WTC11 (cell line): ENCODE measurements around the gene COL4A1. TPM values are rescaled to one million over a fixed set of nuclear protein-coding genes. Genes with fewer than 3 reads are reported as not detected.

ENCODE experiments used
- ATAC-seq: fragments of 200-7000 bp; cut with Tn5 transposase; 2 replicates; pipeline ENCODE4 v1.10.0; 2021; ENCODE audit warnings: mild to moderate bottlenecking, moderate library complexity
- CTCF ChIA-PET: fragments of 300-600 bp; sonication (Branson Sonifier 250); formaldehyde crosslinking; loops from one replicate; lab custom pipeline; 2021; ENCODE audit warnings: antibody characterized with exemption; lab: Charles Lee
- POLR2A ChIA-PET: fragments of 350-600 bp; sonication (Branson Sonifier 250); formaldehyde crosslinking; loops from one replicate; lab custom pipeline; 2021; ENCODE audit warnings: antibody characterized with exemption; lab: Charles Lee
- DNase-seq: peaks from one replicate; pipeline ENCODE4 v3.0.0; 2021; ENCODE audit warnings: low spot score
- H3K27ac Mint-ChIP-seq: 2 replicates; pipeline ENCODE4 v1.8.0; 2021; ENCODE audit warnings: mixed read lengths
- H3K27me3 Mint-ChIP-seq: 2 replicates; pipeline ENCODE4 v1.8.0; 2021; ENCODE audit warnings: low read depth, mild to moderate bottlenecking, moderate library complexity, mixed read lengths
- H3K36me3 Mint-ChIP-seq: 2 replicates; pipeline ENCODE4 v1.8.0; 2021; ENCODE audit warnings: mixed read lengths
- H3K4me1 Mint-ChIP-seq: 2 replicates; pipeline ENCODE4 v1.8.0; 2022; ENCODE audit warnings: mixed read lengths
- H3K4me3 Mint-ChIP-seq: 2 replicates; pipeline ENCODE4 v1.8.0; 2021; ENCODE audit warnings: mild to moderate bottlenecking, moderate library complexity, mixed read lengths
- H3K9me3 Mint-ChIP-seq: 2 replicates; pipeline ENCODE4 v1.8.0; 2021; ENCODE audit warnings: mixed read lengths
- ATF6 ChIP-seq: sonication (generic); formaldehyde crosslinking; IDR thresholded peaks from 2 replicates; pipeline ENCODE4 v1.8.1; 2023; ENCODE audit warnings: mild to moderate bottlenecking, missing genetic modification reagents
- CDX4 ChIP-seq: fragments of 250-450 bp; sonication (Bioruptor Pico); IDR thresholded peaks from 2 replicates; pipeline ENCODE4 v1.9.0; 2021; ENCODE audit warnings: moderate library complexity, mild to moderate bottlenecking, inconsistent platforms, borderline replicate concordance
- CREB1 ChIP-seq: sonication (generic); formaldehyde crosslinking; IDR thresholded peaks from 2 replicates; pipeline ENCODE4 v1.8.0; 2023; ENCODE audit warnings: mild to moderate bottlenecking, missing genetic modification reagents
- CTCF ChIP-seq: fragments of 200-600 bp; IDR thresholded peaks from 2 replicates; pipeline ENCODE4 v1.8.0; 2022; ENCODE audit warnings: antibody characterized with exemption
- EMX1 ChIP-seq: fragments of 250-450 bp; sonication (Bioruptor Pico); IDR thresholded peaks from 2 replicates; pipeline ENCODE4 v1.8.0; 2021; ENCODE audit warnings: mild to moderate bottlenecking
- ERG ChIP-seq: fragments of 250-450 bp; sonication (Bioruptor Pico); IDR thresholded peaks from 2 replicates; pipeline ENCODE4 v1.8.0; 2021; ENCODE audit warnings: mild to moderate bottlenecking
- FOXJ3 ChIP-seq: sonication (generic); formaldehyde crosslinking; IDR thresholded peaks from 2 replicates; pipeline ENCODE4 v1.9.0; 2021; ENCODE audit warnings: missing genetic modification reagents, mild to moderate bottlenecking, borderline replicate concordance
- FOXP1 ChIP-seq: sonication (generic); formaldehyde crosslinking; IDR thresholded peaks from 2 replicates; pipeline ENCODE4 v1.8.0; 2022; ENCODE audit warnings: missing genetic modification reagents, mild to moderate bottlenecking, moderate library complexity, borderline replicate concordance
- MXD4 ChIP-seq: fragments of 250-450 bp; sonication (Bioruptor Pico); IDR thresholded peaks from 2 replicates; pipeline ENCODE4 v1.8.0; 2021; ENCODE audit warnings: mild to moderate bottlenecking, moderate library complexity, borderline replicate concordance
- NR1H2 ChIP-seq: sonication (generic); formaldehyde crosslinking; IDR thresholded peaks from 2 replicates; pipeline ENCODE4 v1.9.0; 2021; ENCODE audit warnings: mild to moderate bottlenecking, moderate library complexity, missing genetic modification reagents
- OVOL2 ChIP-seq: fragments of 250-450 bp; sonication (Bioruptor Pico); IDR thresholded peaks from 2 replicates; pipeline ENCODE4 v1.9.0; 2021; ENCODE audit warnings: mild to moderate bottlenecking, borderline replicate concordance
- STAT6 ChIP-seq: sonication (generic); formaldehyde crosslinking; conservative IDR thresholded peaks from 2 replicates; pipeline ENCODE4 v1.8.1; 2023; ENCODE audit warnings: mild to moderate bottlenecking, low read depth, missing genetic modification reagents, moderate library complexity
- TP53 ChIP-seq: sonication (generic); formaldehyde crosslinking; IDR thresholded peaks from 2 replicates; pipeline ENCODE4 v1.8.1; 2023; ENCODE audit warnings: mild to moderate bottlenecking, missing genetic modification reagents
- USF2 ChIP-seq: sonication (generic); formaldehyde crosslinking; IDR thresholded peaks from 2 replicates; pipeline ENCODE4 v1.8.1; 2023; ENCODE audit warnings: mild to moderate bottlenecking, missing genetic modification reagents, moderate library complexity
- ZNF121 ChIP-seq: sonication (generic); formaldehyde crosslinking; IDR thresholded peaks from 2 replicates; pipeline ENCODE4 v1.8.0; 2023; ENCODE audit warnings: missing genetic modification reagents
- ZNF263 ChIP-seq: sonication (generic); formaldehyde crosslinking; IDR thresholded peaks from 2 replicates; pipeline ENCODE4 v1.8.1; 2022; ENCODE audit warnings: low read depth, mild to moderate bottlenecking, moderate library complexity, missing genetic modification reagents
- ZNF423 ChIP-seq: fragments of 250-450 bp; sonication (Bioruptor Pico); IDR thresholded peaks from 2 replicates; pipeline ENCODE4 v2.1.2; 2022; ENCODE audit warnings: mild to moderate bottlenecking, moderate library complexity
- ZNF425 ChIP-seq: fragments of 250-450 bp; sonication (Bioruptor Pico); conservative IDR thresholded peaks from 2 replicates; pipeline ENCODE4 v1.9.0; 2021; ENCODE audit warnings: mild to moderate bottlenecking
- ZNF671 ChIP-seq: fragments of 250-450 bp; sonication (Bioruptor Pico); IDR thresholded peaks from 2 replicates; pipeline ENCODE4 v1.8.0; 2021; ENCODE audit warnings: mild to moderate bottlenecking
- total RNA-seq: library from RNA; stranded (reverse); gene quantifications from 3 replicates; pipeline ENCODE4 v1.2.3, GENCODE V29; 2021

Gene COL4A1
- total RNA-seq, 1 experiment from 2014 or later = 89.6 TPM

GRCh38 chr13:110170882-110171281 is 136.1 kb downstream of the COL4A1 start (continued):
- TF ChIP-seq ZNF425 (CRISPR knock-in tag) (no peak), TP53 (CRISPR knock-in tag) (no peak)
- TF ChIP-seq, all 79 proteins: peak for 0

- POLR2A ChIA-PET = no interaction called here
- peaks cover 4% of the 10 kb centered on the region; the same call in 1 of the 2 replicates for H3K4me1 Mint-ChIP-seq
- H3K4me3 Mint-ChIP-seq = no peak overlapping the region
- TF ChIP-seq ZNF121 = no peak
- TF ChIP-seq USF2 (CRISPR knock-in tag) = no peak
- TF ChIP-seq ERG (CRISPR knock-in tag) = no peak
- TF ChIP-seq ATF6 = no peak
- TF ChIP-seq ZNF423 (CRISPR knock-in tag) = no peak
- TF ChIP-seq FOXP1 (CRISPR knock-in tag) = no peak
- no peak for TF ChIP-seq CDX4 (CRISPR knock-in tag)
- no peak for TF ChIP-seq MXD4 (CRISPR knock-in tag)
- no peak for TF ChIP-seq ZNF263
- no peak for TF ChIP-seq EMX1 (CRISPR knock-in tag)
- no peak for TF ChIP-seq STAT6
- no peak for TF ChIP-seq ZNF671 (CRISPR knock-in tag)
- no peak for TF ChIP-seq OVOL2 (CRISPR knock-in tag)
- no peak for TF ChIP-seq CREB1 (CRISPR knock-in tag)
- TF ChIP-seq NR1H2 (CRISPR knock-in tag) = no peak
- TF ChIP-seq CTCF = no peak
- TF ChIP-seq FOXJ3 (CRISPR knock-in tag) = no peak
- no peak for TF ChIP-seq TP53 (CRISPR knock-in tag)
- TF ChIP-seq, all 79 proteins: peak for 0
- DNase-seq (no peak), ATAC-seq (no peak)
- Mint-ChIP-seq H3K27me3 (no peaks in the 10 kb centered on the region), H3K27ac (no peak overlapping the region), H3K9me3 (peaks cover 8% of the 10 kb centered on the region), H3K36me3 (peaks cover 31% of the 10 kb centered on the region)
- CTCF ChIA-PET = no interaction called here
Measured at GRCh38 chr13:110170020-110170790, 136.8 kb downstream of the COL4A1 start.
